ENCODE measurements around the gene FBXL7. TPM values are rescaled to one million over a fixed set of nuclear protein-coding genes. Genes with fewer than 3 reads are reported as not detected.

Gene FBXL7
- total RNA-seq, 1 experiment from 2014 or later, result not detected

- no peak for DNase-seq (ENCODE audit: unreplicated experiment)
- no peak overlapping the region for H3K27ac Mint-ChIP-seq (ENCODE audit: low read depth, unreplicated experiment)
- no peaks in the 10 kb centered on the region for H3K36me3 Mint-ChIP-seq (ENCODE audit: insufficient read depth, unreplicated experiment)
- H3K9me3 Mint-ChIP-seq (ENCODE audit: unreplicated experiment), result no peaks in the 10 kb centered on the region
- intact Hi-C loops (cut with micrococcal nuclease), result no loop called here
- ChIA-PET POLR2A (interaction anchor here (0.6 kb wide), 1 partner anchor 1624 kb away, joined by 5 read pairs; no protein-coding TSS in a partner anchor), CTCF (interaction anchor here (0.5 kb wide), 2 partner anchors 168 to 280 kb away, joined by 3 to 4 read pairs; no protein-coding TSS in a partner anchor)
- no peak overlapping the region for H3K4me3 Mint-ChIP-seq (ENCODE audit: unreplicated experiment)
- peaks cover 6% of the 10 kb centered on the region for H3K4me1 Mint-ChIP-seq (ENCODE audit: insufficient read depth, unreplicated experiment)
- no peaks in the 10 kb centered on the region for H3K27me3 Mint-ChIP-seq (ENCODE audit: insufficient read depth, unreplicated experiment)
- no TSS peak for BruUV-seq (replicated peaks)
- TF ChIP-seq, protein P1, sequence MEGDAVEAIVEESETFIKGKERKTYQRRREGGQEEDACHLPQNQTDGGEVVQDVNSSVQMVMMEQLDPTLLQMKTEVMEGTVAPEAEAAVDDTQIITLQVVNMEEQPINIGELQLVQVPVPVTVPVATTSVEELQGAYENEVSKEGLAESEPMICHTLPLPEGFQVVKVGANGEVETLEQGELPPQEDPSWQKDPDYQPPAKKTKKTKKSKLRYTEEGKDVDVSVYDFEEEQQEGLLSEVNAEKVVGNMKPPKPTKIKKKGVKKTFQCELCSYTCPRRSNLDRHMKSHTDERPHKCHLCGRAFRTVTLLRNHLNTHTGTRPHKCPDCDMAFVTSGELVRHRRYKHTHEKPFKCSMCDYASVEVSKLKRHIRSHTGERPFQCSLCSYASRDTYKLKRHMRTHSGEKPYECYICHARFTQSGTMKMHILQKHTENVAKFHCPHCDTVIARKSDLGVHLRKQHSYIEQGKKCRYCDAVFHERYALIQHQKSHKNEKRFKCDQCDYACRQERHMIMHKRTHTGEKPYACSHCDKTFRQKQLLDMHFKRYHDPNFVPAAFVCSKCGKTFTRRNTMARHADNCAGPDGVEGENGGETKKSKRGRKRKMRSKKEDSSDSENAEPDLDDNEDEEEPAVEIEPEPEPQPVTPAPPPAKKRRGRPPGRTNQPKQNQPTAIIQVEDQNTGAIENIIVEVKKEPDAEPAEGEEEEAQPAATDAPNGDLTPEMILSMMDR (IDR thresholded peaks at IDR 0.05; ENCODE audit: unreplicated experiment), result no peak
Measured at GRCh38 chr5:15521381-15522186, 21.6 kb downstream of the FBXL7 start.

DNA sequence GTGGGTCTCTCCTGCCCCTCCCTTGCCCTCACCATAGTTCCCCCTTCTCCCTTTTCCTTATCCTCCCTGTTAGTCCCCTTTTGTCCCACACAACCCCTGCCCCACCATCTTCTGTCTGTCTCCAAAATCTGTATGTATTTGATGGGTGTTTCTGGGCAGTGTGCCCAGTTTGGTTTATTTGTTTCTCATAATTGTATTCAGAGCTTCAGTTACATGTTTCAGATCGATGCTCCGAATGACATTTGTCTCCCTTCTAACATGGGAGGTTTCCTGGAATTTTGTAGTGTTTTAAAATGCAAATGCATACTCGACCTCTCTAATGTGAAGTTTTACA is 22.2 kb downstream of the FBXL7 start:
- H3K9me3 Mint-ChIP-seq (ENCODE audit: unreplicated experiment), result no peaks in the 10 kb centered on the region
- H3K4me1 Mint-ChIP-seq (ENCODE audit: insufficient read depth, unreplicated experiment), result peaks cover 6% of the 10 kb centered on the region
- CTCF ChIA-PET, result no interaction called here
- H3K36me3 Mint-ChIP-seq (ENCODE audit: insufficient read depth, unreplicated experiment), result no peaks in the 10 kb centered on the region
- no peak for DNase-seq (ENCODE audit: unreplicated experiment)
- H3K27ac Mint-ChIP-seq (ENCODE audit: low read depth, unreplicated experiment), result no peak overlapping the region
- H3K4me3 Mint-ChIP-seq (ENCODE audit: unreplicated experiment), result no peak overlapping the region
- TF ChIP-seq, protein P1 (IDR thresholded peaks at IDR 0.05; ENCODE audit: unreplicated experiment), result no peak
- intact Hi-C loops (cut with micrococcal nuclease), result no loop called here
- POLR2A ChIA-PET, result no interaction called here
- H3K27me3 Mint-ChIP-seq (ENCODE audit: insufficient read depth, unreplicated experiment), result no peaks in the 10 kb centered on the region
- BruUV-seq (replicated peaks), result no TSS peak

GRCh38 chr5:15524712-15525111 is 24.7 kb downstream of the FBXL7 start:
- Mint-ChIP-seq H3K27me3 (ENCODE audit: insufficient read depth, unreplicated experiment) (peaks cover 11% of the 10 kb centered on the region), H3K4me1 (ENCODE audit: insufficient read depth, unreplicated experiment) (peaks cover 6% of the 10 kb centered on the region), H3K9me3 (ENCODE audit: unreplicated experiment) (no peaks in the 10 kb centered on the region), H3K4me3 (ENCODE audit: unreplicated experiment) (no peak overlapping the region), H3K27ac (ENCODE audit: low read depth, unreplicated experiment) (no peak overlapping the region), H3K36me3 (ENCODE audit: insufficient read depth, unreplicated experiment) (no peaks in the 10 kb centered on the region)
- intact Hi-C loops (cut with micrococcal nuclease), result no loop called here
- ChIA-PET POLR2A (no interaction called here), CTCF (interaction anchor here (0.6 kb wide), 1 partner anchor 420 kb away, joined by 4 read pairs; no protein-coding TSS in a partner anchor)
- BruUV-seq (replicated peaks), result no TSS peak
- no peak for DNase-seq (ENCODE audit: unreplicated experiment)
- TF ChIP-seq, protein P1 (IDR thresholded peaks at IDR 0.05; ENCODE audit: unreplicated experiment), result no peak

DNA sequence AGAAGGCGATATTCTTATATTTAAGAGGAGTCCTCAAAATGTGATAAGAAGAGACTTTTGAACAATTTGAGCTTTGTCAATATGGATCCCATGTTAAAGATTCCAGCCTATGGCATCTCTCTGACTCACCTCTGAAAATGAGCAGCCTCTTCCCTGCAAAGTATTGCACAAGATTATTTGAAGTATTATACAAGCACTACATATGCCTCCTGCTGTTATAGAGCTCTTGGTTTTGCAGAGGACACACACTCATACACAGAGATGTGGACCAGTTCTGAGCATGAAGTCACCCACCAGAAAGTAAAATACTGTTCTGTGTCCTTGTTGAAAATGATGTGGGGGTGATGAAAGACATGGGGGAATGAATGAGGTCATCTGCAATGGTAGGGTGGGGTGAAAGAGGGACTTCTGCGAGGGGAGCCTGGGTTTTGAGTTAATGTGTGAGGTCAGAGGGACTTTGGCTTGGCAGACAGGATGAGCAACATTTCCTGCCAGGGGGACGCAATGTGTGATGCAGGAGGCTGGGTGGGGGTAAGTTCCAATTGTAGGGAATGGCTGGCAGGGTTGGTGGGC is 25.8 kb downstream of the FBXL7 start:
- Mint-ChIP-seq H3K4me1 (ENCODE audit: insufficient read depth, unreplicated experiment) (peaks cover 6% of the 10 kb centered on the region), H3K27me3 (ENCODE audit: insufficient read depth, unreplicated experiment) (peaks cover 11% of the 10 kb centered on the region), H3K9me3 (ENCODE audit: unreplicated experiment) (no peaks in the 10 kb centered on the region), H3K27ac (ENCODE audit: low read depth, unreplicated experiment) (no peak overlapping the region), H3K36me3 (ENCODE audit: insufficient read depth, unreplicated experiment) (no peaks in the 10 kb centered on the region), H3K4me3 (ENCODE audit: unreplicated experiment) (no peak overlapping the region)
- peak; percentile 6 for DNase-seq (ENCODE audit: unreplicated experiment)
- BruUV-seq (replicated peaks), result no TSS peak
- ChIA-PET CTCF (no interaction called here), POLR2A (no interaction called here)
- TF ChIP-seq, protein P1 (IDR thresholded peaks at IDR 0.05; ENCODE audit: unreplicated experiment), result no peak
- intact Hi-C loops (cut with micrococcal nuclease), result no loop called here
